Mucosa of rectum (tissue), 2 donors: ENCODE results near the gene FOXA3.

Source experiments
- H3K27ac ChIP-seq, 2 donors: one replicate each; pipeline ENCODE4 v1.7.0; 2013; ENCODE audit warnings: inconsistent platforms in 2 of 2, low read depth in 2 of 2, low read length in 2 of 2
- H3K27me3 ChIP-seq, 2 donors: one replicate each; pipeline ENCODE4 v1.7.0; 2013; ENCODE audit warnings: low read length in 2 of 2; ENCODE audit not compliant: control insufficient read depth in 2 of 2, insufficient read depth in 2 of 2
- H3K36me3 ChIP-seq, 2 donors: one replicate each; pipeline ENCODE4 v1.7.0; 2013; ENCODE audit warnings: low read length in 2 of 2; ENCODE audit not compliant: control insufficient read depth in 2 of 2, insufficient read depth in 2 of 2
- H3K4me1 ChIP-seq, 2 donors: one replicate each; pipeline ENCODE4 v1.7.0; 2013; ENCODE audit warnings: low read length in 2 of 2, mild to moderate bottlenecking in 1 of 2; ENCODE audit not compliant: control insufficient read depth in 2 of 2, insufficient read depth in 2 of 2
- H3K4me3 ChIP-seq, 2 donors: one replicate each; pipeline ENCODE4 v1.7.0; 2013; ENCODE audit warnings: low read length in 2 of 2
- H3K9ac ChIP-seq, 2 donors: one replicate each; pipeline ENCODE4 v1.7.0; 2013; ENCODE audit warnings: low read length in 2 of 2, low read depth in 1 of 2, mild to moderate bottlenecking in 1 of 2
- H3K9me3 ChIP-seq, 2 donors: one replicate each; pipeline ENCODE4 v1.7.0; 2013; ENCODE audit warnings: low read length in 2 of 2; ENCODE audit not compliant: control insufficient read depth in 2 of 2
- donor health status: healthy.
- donor health status: Normal muscosa, but diverticular disease.

The FOXA3 gene

GRCh38 chr19:45863840-45864628 is at the start of gene FOXA3:
Gene FOXA3 (plus strand): TSS chr19:45864326. CDS start chr19:45864457, 131 bp downstream.
- H3K9ac ChIP-seq = peak within 1 kb of the TSS; percentile 75 to 86
- H3K4me1 ChIP-seq = peaks cover 15 to 20% of the 10 kb centered on the region in 2 donors
- H3K27me3 ChIP-seq = no peaks in the 10 kb centered on the region
- H3K9me3 ChIP-seq = no peaks in the 10 kb centered on the region
- H3K36me3 ChIP-seq = peaks cover 0 to 6% of the 10 kb centered on the region in 2 donors
- H3K27ac ChIP-seq = peak within 1 kb of the TSS; percentile 89 to 96
- peak within 1 kb of the TSS; percentile 80 to 82 for H3K4me3 ChIP-seq

- peaks cover 0 to 2% of the 10 kb centered on the region in 2 donors for H3K4me1 ChIP-seq
- H3K9ac ChIP-seq = peak within 1 kb of the TSS in 1 of 2 donors; percentile 10
- peaks cover 0 to 9% of the 10 kb centered on the region in 2 donors for H3K36me3 ChIP-seq
- H3K27ac ChIP-seq = no peak within 1 kb of the TSS
- no peaks in the 10 kb centered on the region for H3K9me3 ChIP-seq
- H3K27me3 ChIP-seq = no peaks in the 10 kb centered on the region
- no peak within 1 kb of the TSS for H3K4me3 ChIP-seq
Measured at GRCh38 chr19:45814851-45815480, 49.2 kb upstream of the FOXA3 start, which contains the start of gene RSPH6A. Gene RSPH6A (minus strand): TSS chr19:45815308. CDS start chr19:45815176, 132 bp downstream.

GRCh38 chr19:45815481-45816216 is 48.5 kb upstream of the FOXA3 start:
- no peaks in the 10 kb centered on the region for H3K27me3 ChIP-seq
- H3K4me1 ChIP-seq = peaks cover 0 to 2% of the 10 kb centered on the region in 2 donors
- H3K9me3 ChIP-seq = no peaks in the 10 kb centered on the region
- H3K27ac ChIP-seq = no peak overlapping the region
- peak overlapping the region in 1 of 2 donors; percentile 10 for H3K9ac ChIP-seq
- H3K4me3 ChIP-seq = no peak overlapping the region
- peaks cover 5 to 12% of the 10 kb centered on the region in 2 donors for H3K36me3 ChIP-seq

- Histone ChIP-seq H3K9ac (no peak overlapping the region), H3K27me3 (no peaks in the 10 kb centered on the region), H3K4me3 (no peak overlapping the region), H3K27ac (no peak overlapping the region), H3K36me3 (peaks cover 6 to 18% of the 10 kb centered on the region in 2 donors), H3K9me3 (no peaks in the 10 kb centered on the region), H3K4me1 (peaks cover 0 to 2% of the 10 kb centered on the region in 2 donors)
Measured at GRCh38 chr19:45816236-45817009, 47.7 kb upstream of the FOXA3 start.

GRCh38 chr19:45817010-45817724 is 47.0 kb upstream of the FOXA3 start:
- Histone ChIP-seq H3K36me3 (peaks cover 7 to 22% of the 10 kb centered on the region in 2 donors), H3K27ac (no peak overlapping the region), H3K4me1 (peaks cover 0 to 2% of the 10 kb centered on the region in 2 donors), H3K9me3 (no peaks in the 10 kb centered on the region), H3K27me3 (no peaks in the 10 kb centered on the region), H3K4me3 (no peak overlapping the region), H3K9ac (no peak overlapping the region)

GRCh38 chr19:45817725-45818301 is 46.3 kb upstream of the FOXA3 start:
- H3K4me1 ChIP-seq = peaks cover 0 to 2% of the 10 kb centered on the region in 2 donors
- H3K27ac ChIP-seq = no peak overlapping the region
- H3K9me3 ChIP-seq = no peaks in the 10 kb centered on the region
- H3K4me3 ChIP-seq = no peak overlapping the region
- no peak overlapping the region for H3K9ac ChIP-seq
- no peaks in the 10 kb centered on the region for H3K27me3 ChIP-seq
- H3K36me3 ChIP-seq = peaks cover 9 to 27% of the 10 kb centered on the region in 2 donors

- H3K4me3 ChIP-seq = no peak overlapping the region
- peaks cover 0 to 2% of the 10 kb centered on the region in 2 donors for H3K4me1 ChIP-seq
- no peak overlapping the region for H3K27ac ChIP-seq
- H3K9me3 ChIP-seq = no peaks in the 10 kb centered on the region
- no peaks in the 10 kb centered on the region for H3K27me3 ChIP-seq
- H3K36me3 ChIP-seq = peaks cover 20 to 35% of the 10 kb centered on the region in 2 donors
- no peak overlapping the region for H3K9ac ChIP-seq
Measured at GRCh38 chr19:45819769-45820168, 44.4 kb upstream of the FOXA3 start.

- H3K27me3 ChIP-seq = no peaks in the 10 kb centered on the region
- H3K9ac ChIP-seq = no peak overlapping the region
- H3K4me3 ChIP-seq = no peak overlapping the region
- H3K4me1 ChIP-seq = no peaks in the 10 kb centered on the region
- H3K9me3 ChIP-seq = no peaks in the 10 kb centered on the region
- H3K27ac ChIP-seq = no peak overlapping the region
- H3K36me3 ChIP-seq = peaks cover 27 to 42% of the 10 kb centered on the region in 2 donors
Measured at GRCh38 chr19:45820413-45821102, 43.6 kb upstream of the FOXA3 start.
